ENCODE measurements around the gene GJB4.

DNA sequence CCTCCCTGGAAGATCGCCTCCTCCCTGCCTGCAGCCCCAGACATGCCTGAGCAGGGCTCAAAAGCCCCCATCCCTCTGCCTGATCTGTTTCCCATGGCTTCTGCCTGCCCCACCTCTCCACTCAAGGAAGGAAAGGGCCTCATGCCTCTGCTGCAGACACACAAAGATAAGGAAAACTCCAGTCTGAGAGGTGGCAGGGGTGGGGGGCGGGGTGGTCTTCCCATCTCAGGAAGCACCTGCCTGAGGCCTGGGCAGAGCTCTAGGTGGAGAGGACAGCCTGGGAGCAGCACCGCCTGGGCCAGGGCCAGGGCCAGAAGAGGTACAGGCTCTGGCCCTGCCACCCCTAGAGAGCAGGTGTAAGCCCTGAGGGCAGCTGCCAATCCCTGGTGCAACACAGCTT is 17.4 kb downstream of the GJB4 start:
- no peak for TF ChIP-seq EZH2 (IDR thresholded peaks at IDR 0.05)
- TF ChIP-seq POLR2AphosphoS5 (IDR thresholded peaks at IDR 0.05; ENCODE audit: borderline replicate concordance, low read depth, low read length), result no peak
